GM04504 (cell line): Measurements from ENCODE around the gene SKAP2.

ENCODE experiments used
- DNase-seq: peaks from one replicate; pipeline ENCODE4 v3.0.0-alpha.2; 2012; ENCODE audit warnings: low read depth

SKAP2 gene, protein sequence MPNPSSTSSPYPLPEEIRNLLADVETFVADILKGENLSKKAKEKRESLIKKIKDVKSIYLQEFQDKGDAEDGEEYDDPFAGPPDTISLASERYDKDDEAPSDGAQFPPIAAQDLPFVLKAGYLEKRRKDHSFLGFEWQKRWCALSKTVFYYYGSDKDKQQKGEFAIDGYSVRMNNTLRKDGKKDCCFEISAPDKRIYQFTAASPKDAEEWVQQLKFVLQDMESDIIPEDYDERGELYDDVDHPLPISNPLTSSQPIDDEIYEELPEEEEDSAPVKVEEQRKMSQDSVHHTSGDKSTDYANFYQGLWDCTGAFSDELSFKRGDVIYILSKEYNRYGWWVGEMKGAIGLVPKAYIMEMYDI

DNA sequence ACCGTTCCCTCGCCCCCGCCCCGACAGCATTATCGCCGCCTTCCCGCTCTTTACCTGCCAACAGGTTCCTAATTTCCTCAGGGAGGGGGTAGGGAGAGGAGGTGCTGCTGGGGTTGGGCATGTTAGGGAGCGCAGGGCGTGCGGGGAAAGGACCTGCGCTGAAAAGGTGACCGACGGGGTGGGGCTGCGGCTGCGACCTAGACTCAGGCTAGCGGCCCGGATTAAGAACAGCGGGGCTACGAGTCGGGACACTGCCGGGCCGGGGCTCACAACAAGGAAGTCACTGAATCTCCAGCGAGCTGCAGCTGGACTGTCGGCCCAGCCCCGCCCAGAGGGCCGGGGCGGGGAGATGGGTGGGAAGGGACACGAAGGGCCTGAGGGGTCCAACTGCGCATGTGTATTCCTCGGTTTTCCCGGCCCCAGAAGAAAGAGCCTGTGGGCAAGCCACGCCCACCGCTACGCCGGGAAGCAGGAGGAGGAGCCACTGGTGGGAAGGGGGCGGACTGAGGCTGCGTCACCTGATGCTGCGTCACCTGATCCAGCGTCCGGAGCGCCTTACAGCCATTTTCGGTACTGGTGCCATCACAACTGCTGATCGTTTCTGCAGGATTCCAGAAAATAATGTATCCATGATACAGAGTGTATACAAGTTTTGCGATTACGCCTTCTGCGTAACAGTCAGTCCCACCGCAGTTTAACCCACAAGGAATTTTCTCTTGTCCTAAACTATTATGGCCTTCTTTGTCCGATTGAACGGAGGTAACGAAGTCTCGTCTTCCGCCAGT lies at the start of gene SKAP2:
Gene SKAP2, minus strand, starts transcription at position 282 of the 785 bp plus-strand sequence. Its CDS starts 161 bp downstream, at position 121.
- DNase-seq: peak; percentile 99

DNA sequence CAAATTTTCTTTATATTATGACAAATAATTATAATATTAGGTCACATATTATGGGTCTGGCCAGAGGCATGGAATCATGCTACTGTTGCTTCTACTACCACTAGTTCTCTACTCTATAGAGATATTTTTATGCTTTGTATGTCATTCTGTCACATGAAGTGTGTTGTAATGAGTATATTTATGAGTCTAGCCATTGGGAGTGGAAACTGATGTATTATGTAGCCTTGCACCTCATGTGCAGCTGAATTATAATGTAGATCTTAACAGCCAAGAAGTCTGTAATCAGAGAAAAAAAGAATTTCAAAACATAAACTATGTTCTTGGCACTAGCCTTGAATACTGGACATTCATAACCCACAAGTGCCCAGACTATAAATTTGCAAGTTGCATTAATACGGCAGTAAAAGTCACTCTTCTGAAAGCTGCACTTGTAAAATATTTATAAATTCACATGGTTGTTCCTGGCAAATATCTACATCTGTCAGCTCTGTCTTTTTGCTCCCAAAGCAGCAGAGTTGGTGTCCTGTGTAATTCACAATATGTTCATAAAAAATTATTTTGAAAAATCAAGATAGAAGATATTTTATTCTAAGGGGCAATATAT lies 48.6 kb upstream of the SKAP2 start:
- no peak for DNase-seq

DNA sequence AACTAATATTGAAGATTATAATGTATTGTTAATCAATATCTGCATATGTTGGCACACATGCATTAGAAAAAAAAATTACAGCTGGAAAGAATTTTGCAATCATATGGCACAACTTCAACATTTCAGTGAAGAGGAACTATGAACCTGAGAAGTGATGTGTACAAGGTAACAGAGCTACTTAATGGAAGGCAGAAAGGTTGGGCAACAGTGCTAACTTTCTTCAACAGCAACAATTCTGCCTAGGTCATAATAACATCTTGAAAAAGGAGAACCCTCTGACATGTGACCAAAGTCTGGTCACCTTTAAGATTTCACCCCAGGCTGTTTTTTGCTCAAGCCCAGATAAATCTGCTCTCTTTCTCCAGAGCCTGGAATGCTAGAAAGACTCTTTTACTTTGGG lies 47.9 kb upstream of the SKAP2 start:
- DNase-seq: no peak

DNA sequence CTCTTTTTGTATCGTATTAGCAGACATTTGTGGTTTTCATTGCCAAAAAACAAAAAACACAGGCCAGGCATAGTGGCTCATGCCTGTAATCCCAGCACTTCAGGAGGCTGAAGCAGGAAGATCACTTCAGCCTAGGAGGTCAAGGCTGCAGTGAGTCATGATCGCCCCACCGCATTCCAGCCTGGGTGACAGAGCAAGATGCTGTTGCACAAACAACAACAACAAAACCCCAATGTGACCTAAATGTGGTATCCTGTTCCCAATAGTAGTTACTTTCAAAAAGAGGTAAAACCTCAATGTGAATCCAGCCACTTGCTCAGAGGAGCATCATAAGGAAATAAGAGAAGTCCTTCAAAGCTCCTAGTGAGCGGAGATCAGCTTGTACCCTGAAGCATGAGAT lies 45.8 kb upstream of the SKAP2 start:
- DNase-seq: peak; percentile 40

DNA sequence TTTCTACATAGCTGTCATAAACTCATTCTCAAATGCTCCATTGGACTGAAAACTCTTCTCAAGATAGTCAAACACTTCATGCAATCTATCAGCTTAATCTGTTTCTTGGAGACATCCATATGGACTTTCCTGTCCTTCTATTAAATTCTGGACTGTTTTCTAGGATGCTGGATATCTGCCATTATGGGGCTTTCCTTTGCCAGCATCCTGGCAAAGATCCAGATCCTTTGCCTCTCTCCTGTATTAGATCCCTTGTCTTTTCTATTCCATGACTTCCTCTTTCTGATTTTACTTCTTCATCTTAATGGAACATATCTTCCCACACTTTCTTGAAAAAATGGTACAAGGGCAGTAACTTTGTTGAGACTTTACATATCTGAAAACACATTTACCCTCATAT lies 35.9 kb upstream of the SKAP2 start:
- DNase-seq: no peak

DNA sequence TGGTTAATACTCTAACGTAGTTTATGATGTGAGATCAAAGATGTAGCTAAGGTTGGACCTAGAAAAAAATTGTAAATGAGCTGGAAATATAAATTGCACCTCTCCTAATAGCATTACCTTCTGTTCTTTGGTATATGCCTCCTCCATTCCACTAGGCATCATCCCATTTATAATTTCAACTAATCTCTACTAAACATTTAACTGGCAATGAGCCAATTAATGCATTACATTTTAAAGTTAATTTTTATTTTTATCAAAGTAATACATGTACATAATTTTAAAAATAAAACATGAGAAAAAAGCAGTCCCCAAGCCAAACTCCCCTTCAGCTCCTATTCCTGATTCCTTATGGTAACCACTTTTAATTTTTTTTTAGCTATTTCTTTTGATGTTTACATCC lies 35.1 kb upstream of the SKAP2 start:
- no peak for DNase-seq

DNA sequence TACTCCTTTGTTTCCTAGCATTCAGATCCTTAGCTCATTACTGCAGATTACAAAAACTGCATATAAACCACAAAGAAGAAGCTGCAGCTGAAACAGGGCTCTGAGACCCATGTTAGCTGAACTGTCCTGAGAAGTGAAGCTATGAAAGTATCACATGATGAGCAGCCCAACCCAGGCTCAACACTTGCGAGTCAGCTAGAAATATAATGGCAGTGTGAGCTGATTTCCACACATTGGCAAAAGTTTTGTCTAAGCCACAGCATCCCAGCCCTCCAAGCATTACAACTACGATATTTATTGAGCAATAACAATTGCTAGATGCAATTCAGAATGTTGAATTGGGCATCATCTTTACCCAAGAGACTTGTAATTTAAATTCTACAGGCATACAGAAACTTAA lies 34.5 kb upstream of the SKAP2 start:
- no peak for DNase-seq

DNA sequence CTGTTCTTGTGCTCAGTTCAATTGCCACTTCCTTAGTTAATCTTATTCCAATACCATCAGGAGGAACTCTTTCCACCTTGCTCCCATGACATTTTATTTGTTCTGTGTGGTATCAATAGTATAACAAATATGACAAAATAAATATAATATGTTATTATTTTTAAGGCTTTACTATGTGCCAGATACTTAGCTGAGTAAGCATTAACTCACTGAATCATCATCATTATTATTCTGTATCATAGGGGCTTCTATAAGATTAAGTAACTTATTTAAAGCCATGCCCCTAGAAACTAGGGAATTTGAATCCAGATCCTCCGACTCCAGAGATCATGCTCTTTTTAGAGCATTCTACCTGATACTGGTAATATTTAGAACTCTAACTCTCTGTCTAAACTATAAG lies 33.5 kb upstream of the SKAP2 start:
- DNase-seq: no peak

DNA sequence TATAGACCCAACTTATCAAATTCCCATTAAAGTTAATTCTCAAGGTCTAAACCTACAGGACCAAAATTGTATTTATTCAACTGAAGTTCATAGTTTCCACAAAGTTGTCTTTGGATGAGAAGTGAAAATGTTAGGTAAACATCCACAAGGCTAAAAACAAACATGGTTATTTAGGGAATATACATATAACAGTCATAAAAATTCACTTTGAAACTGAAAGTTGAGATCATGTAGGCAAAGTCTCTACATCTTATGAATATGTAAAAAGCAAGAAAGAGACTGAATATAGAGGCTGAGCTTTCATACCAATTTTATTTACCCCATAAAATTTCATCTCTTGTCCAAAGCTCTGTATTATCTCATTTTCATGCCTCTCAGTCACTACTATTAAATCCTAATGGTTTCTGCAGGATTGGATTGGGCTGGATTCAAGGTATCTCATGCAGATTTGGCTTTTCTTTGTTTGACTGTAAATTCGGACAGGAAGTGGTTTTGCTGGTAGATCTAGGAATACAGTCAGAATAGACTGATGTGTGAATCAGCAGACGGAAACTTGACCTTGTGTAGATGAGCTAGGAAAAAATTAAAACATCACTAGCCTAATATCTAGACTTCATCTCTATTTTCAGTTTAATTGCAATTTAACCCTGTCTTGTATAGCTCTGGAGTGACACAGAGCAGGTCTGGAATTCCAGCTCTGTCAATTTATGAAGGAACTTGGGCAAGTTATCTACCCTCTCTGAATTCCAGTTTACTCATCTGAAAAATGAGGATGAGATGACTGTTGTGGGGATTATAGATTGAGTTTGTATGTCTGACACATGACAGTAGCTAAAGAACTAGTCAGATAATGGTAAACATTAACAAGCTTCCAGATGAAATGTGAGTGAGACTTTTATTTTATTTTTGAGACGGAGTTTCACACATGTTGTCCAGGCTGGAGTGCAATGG lies 27.3 kb upstream of the SKAP2 start:
- DNase-seq: no peak

DNA sequence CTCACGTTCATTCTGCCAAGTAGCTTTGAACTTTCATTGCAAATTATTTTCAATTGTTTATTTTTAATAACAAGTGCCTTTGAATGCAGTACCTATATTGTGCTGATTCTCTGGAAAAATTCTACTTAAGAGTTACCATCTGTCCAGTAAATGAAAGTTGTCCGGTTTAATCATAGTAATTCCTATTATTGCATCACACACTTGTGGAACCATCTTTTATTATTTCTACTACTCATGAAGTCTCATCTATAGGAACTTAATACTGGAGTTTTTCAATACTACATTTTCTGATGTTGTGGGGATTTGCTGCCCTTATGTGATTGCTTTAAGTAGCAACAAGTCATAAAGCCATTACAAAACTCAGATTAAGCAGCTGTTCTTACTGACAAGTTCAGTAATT lies 16.5 kb upstream of the SKAP2 start:
- DNase-seq: no peak

DNA sequence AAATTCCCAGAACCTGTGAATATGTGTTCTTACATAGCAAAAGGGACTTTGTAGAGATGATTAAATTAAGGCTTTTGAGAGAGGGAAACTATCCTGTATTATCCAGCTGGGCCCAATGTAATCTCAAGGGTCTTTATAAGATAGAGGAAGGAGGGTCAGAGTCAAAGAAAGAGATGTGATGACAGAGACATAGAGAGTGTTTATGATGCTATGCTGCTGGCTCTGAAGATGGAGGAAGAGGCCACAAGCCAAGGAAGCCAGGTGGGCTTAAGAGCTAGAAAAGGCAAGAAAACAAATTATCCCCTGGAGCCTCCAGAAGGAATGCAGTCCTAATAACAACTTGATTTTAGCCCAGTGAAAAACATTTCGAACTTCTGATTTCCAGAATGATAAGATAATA lies 15.3 kb upstream of the SKAP2 start:
- DNase-seq: no peak

DNA sequence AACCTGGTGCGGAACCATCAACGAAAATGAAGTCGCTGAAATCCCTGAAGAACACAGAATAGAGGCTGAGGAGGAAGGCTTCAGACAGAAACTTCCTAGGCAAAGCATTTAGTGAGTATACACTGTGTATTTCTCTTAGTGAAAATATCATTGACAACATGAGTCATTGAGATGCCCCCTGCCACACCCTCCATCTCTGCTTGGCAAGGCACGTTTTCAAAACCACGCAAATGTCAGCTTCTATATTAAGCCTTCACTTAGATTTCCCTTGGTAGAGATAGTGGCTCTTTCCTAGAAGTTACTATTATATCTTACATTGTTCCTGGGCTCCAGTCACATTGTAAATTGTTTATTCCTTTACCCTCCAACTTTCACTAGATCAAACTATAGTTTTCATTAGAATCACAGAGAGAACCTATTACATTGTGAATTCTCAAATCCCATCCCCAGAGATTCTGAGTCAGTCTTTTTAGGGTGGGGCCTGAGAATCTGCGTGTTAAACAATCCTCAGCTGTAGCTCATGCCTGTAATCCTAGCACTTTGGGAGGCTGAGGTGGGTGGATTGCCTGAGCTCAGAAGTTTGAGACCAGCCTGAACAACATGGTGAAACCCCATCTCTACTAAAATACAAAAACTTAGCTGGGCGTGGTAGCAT lies 4.6 kb upstream of the SKAP2 start:
- DNase-seq: no peak

DNA sequence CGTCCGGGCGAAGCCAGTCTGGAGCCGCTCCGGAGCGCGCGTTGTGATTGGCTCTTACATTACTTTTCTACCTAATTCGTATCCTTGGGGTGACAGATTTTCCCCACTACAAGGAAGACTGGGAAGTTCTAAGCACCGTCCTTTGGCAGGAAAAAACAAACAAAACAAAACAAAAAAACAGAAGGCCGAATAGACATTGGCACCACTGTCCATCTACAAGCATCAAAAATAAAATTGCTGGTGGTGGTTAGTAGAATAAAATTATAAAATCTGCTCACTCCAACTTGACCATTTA lies 651 bp upstream of the SKAP2 start:
- DNase-seq: no peak

DNA sequence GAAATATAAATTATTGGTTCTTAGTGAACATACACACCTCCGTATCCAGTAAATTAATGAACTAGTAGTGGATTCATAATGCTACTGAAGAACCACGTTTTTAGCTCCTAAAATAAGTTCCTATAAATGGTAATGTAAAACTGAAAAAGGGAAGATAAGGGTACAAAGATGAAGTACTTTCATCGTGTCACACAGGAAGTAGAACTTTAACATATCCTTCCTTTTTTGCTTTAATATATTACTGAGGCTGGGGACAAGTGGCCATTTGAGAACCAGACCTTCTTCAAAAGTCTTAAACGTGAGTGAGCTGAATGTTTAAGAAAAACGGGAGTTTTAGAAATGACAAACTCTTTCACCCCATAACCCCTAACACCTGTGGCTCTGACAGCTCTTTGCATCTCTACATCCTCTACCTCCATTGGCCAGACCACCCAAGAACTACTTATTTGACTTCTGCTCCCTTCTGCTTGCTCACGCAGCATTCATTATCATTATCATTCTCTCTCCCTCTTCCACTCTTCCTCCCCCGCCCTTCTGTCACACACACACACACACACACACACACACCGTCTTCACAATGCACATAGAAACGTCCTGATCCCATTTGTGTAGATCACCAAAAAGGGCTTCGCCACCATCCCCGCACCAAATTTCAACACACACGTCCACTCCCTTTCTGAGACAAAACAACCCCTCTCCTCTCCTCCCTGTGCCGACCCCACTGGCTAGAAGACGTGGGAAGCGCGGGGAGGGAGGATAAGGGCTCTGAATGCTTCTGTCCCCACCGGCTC lies 677 bp downstream of the SKAP2 start:
- no peak for DNase-seq

DNA sequence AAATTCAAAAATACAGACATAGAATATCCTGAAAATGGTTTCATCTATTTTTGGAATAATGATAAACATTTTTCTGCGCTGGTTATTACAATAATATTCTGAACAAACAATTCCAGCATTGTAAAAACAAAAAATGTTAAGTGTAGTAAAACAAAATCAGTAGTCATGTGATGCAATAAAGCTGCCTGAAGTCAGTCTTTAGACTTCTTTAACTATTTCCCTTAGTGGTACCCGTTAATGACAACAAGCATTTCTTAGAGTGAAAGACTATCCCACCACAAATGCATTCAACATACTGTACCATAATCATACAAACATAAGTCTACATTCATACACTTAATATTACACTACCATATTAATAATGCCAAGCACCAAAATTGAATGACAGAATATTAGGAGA lies 1.6 kb downstream of the SKAP2 start:
- no peak for DNase-seq

DNA sequence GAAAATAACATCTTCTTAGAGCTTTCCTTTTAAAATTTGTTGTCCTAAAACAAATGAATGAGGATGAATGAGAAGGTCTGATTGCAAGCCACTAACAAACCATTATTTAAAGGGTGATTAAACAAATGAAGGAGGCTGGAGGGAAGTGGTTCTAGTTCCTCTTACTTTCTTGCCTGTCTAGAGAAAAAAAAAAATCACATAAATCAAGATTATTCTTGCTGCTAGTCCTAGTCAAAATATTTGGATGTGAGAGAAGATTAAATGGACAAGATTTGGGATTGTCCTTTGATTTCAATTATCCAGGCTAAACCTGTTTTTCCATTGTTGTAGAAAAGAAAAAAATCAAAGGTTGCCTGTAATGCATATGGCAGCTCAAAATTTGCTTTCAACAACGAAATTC lies 3.3 kb downstream of the SKAP2 start:
- DNase-seq: no peak

DNA sequence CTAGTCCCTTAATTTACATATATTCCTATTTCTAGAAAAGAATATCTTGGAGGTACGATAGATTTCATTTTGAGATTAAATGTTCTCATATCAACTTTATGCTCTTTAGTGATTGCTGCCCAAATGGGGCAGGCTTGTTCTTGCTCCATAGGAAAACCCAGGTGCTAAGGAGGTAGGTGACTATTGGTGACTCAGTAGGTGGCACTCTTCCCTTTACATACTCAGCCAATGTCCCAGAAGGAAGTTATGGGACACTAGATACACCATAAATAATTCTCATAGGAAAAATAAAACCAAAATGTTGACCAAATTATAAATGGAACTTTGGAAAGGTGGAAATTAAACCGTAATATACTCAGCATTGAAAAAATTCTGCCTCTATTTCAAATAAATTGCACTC lies 4.0 kb downstream of the SKAP2 start:
- DNase-seq: no peak

DNA sequence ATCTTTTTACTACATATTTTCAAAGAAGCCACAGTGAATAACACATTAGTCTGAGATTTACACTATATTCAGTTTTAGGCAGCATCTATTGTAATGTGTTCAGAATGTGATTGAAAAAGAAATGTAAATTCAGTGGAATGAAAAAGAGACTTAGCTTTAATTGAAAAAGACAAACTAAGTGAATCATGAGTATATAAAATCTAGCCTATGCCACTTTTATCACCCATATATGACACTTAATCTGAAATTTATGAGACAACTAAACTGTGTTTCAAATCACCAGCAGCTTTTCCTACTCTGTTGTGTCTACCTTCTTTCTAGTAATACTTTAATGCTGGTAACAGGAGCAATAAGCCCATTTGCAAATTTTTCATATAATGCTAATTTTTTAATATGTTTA lies 4.7 kb downstream of the SKAP2 start:
- no peak for DNase-seq

DNA sequence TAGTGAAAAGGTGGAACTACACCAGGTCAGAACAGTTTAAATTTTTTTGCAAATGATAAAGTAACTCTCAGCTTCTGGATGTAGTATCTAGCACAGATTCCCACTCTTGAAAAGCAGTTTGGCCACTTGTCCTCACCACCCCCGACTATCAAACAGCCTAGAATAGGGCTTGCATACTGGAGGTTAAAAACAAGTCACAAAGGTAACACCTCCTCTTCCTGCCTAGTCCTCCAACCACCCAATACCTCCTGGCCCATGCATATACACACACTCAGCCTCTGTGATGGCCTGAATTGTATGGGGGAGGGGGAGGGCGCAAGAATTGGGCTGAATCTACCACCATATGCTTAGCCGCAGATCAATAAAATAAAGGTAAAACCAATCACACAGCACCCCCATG lies 5.7 kb downstream of the SKAP2 start:
- DNase-seq: no peak

DNA sequence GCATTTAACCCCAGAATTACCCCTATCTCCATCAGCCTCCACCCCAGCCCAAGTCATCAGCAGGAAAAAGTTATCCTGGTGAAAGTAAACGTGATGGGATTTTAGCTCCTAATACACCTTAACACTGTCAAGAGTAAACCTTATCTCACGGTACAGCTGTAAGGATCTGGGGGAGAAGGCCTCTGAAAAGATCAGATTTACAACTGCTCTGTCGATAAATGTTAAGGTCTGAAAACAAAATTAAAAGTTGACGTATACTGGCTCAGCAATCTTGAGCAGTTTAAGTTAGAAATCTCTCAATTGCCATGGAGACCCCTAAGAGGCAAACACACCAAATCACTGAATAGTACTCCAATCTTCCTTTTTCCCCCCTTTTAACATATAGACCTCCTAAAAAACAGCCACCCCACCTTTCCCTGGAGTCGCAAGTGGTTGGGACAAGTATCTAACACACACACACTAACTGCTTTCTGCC lies 6.1 kb downstream of the SKAP2 start:
- no peak for DNase-seq
